HG03103 (cell line): ENCODE measurements around the gene PSMB9.

Experiments used
- ATAC-seq: cut with Tn5 transposase; IDR thresholded peaks from one replicate; pipeline ENCODE4 v1.9.1; 2021; ENCODE audit warnings: low read depth; ENCODE audit not compliant: unreplicated experiment

Gene PSMB9

GRCh38 chr6:32838114-32838958 lies 15.7 kb upstream of the PSMB9 start, which contains the start of gene TAP2:
Gene TAP2 (minus strand): TSS chr6:32838739. CDS start chr6:32838233, 506 bp downstream.
- peak; percentile 77 for ATAC-seq

DNA sequence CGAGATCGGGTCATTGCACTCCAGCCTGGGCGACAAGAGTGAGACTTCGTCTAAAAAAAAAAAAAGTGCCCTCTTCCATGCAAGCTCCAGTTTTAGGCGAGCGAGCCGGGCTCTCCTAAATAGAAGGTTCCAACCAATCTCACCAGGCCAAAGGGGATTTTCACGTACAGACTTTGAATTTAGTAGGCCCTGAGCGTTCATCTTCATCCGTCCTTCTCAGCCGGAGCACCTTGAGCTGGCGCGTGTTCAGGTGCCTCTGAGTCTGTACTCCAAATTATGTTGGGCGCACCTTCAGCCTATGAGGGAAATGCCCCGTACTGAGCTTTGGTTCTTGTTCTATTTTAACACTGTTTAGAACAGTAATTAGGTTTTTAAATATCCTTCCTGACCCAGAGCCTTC lies 14.6 kb upstream of the PSMB9 start:
- no peak for ATAC-seq

DNA sequence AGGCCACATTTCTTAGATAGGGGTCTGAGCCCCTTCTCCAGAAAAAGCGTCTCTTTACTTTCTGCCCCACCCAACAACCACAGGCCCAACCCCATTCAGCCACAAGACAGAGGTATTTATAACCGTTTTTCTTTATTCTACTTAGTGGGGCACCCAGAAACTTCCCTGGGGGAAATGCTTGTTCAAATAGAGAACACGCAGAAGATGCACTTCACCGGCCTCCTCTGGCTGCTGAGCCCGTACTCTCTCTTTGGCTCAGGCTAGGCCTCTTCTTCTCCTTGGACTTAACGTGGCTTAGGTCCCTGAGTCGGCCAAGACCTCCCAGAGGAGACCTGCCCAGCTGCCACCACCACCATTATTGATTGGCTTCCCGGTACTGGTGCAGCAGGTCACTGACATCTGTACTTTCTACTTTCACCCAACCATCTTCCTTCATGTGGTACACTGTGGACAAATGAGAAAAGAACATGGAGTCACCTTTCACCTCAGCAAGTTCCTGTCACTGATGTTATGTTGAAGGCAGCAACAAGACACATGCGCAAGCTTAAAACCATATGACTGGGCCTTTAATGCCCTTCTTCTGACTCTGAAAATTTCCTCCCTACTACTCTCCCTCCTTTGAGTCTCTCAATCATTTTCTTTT lies 13.3 kb upstream of the PSMB9 start:
- no peak for ATAC-seq

GRCh38 chr6:32842021-32842650 lies 11.9 kb upstream of the PSMB9 start:
- no peak for ATAC-seq

DNA sequence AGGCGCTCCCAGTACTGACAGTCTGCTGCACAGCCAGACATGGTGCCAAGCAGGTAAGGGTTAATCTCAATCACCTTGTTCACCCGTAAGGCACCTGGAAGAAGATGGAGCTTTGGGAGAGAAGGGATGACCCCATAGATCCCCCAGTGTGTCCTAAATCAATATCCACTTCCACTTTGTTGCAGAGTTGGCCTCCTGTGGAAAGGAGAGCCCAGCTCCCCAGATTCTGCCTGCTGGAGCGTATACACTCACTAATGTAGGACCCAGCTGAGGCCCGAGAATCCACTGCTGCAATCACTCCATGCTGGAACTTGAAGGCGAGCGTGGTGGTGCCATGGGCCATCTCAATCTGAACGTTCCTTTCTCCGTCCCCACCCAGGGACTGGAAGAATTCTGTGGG lies 11.3 kb upstream of the PSMB9 start:
- no peak for ATAC-seq

DNA sequence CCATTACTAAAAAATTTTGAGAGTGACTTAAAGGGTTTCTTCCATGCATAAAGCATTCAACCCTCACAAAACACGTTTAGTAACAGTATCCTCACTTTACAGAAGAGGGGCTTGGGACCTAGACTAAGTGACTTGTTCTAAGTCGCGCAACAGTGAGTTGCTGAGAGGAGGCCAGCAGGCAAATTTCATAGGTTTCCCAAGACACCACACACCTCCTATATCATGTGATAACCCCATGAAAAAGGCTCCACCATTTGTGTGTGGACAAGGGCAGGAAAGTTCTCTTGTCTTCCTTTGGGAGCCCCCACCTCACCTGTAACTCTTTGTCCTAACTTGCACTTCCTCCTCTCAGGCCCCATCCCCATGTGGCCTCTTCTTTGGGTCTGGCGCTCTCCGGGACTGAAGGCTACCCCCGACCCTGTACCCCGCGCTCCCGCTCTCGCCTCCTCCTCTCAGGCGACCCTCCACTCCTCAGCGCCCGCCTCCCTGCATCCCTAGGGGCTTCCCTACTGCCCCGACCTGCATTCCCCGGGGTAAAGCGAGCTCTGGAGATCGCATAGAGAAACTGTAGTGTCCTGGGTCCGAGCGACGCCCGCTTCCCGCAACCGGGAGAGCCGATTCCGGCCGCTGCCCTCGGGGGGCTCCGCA lies 10.5 kb upstream of the PSMB9 start:
- no peak for ATAC-seq

- peak; percentile 62 for ATAC-seq
These were observed 9.8 kb upstream of the PSMB9 start, which contains the start of gene PSMB8 for GRCh38 chr6:32843979-32844838. Gene PSMB8 (minus strand): TSS chr6:32844047. CDS start chr6:32843996, 51 bp downstream.

- no peak for ATAC-seq
These were observed 9.1 kb upstream of the PSMB9 start for GRCh38 chr6:32844839-32845383.

DNA sequence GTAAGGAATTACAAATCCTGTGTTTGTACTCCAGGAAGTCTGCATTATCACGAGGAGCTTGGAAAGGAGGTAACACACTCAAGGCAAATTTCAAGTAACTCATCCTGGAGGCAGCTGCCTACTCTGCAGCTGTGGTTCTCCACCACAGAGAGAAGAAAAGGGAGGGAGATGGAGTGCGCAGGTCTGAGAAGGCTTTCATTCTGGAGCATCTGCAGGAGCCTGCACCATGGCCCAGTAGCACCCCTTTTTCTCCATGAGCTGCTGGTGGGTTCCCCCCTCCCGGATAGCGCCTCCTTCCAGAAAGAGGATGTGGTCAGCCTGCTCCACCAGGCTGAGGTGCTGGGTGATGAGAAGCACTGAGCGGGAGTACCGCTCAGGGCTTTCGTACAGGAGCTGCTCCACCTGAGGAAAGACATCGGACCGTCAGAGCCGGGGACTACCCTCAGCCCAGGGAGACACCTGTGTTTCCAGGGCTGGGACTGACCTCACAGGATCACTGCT lies 8.6 kb upstream of the PSMB9 start:
- no peak for ATAC-seq

- no peak for ATAC-seq
These were observed 7.0 kb upstream of the PSMB9 start for GRCh38 chr6:32847004-32847403.

DNA sequence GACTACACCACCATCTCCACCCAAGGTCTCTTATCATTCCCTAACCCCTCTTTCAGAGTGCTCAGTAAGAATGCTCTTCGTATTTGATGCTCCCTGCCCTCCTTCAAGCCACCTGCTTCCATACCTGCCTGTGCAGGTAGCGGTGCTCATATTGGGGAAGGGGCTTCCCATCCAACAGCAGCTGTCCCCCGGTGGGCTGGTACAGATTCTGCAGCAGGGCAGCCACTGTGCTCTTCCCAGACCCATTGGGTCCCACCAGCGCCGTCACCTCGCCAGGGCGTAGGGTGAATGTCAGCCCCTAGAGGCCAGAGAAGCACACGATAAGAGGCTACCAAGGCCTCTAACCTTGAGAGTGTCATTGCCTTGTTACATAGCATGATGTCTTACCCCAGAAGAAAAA lies 6.2 kb upstream of the PSMB9 start:
- ATAC-seq, result no peak

DNA sequence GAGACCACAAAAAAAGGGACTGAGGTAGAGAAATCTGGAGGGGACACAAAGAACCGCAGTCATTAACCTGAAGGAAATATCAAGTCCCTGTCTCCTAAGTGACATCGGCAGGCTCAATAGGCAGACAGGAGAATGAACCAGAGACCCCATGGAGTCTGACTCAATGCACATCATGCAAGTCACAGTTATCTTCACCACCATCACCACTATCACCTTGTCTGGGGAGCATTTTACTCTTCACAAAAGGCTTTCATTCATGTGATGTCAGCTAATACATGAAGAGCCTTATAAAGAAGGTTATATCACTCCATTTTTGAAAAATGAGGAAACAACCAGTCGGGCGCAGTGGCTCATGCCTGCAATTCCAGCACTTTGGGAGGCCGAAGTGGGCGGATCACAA lies 4.9 kb upstream of the PSMB9 start:
- ATAC-seq, result no peak

DNA sequence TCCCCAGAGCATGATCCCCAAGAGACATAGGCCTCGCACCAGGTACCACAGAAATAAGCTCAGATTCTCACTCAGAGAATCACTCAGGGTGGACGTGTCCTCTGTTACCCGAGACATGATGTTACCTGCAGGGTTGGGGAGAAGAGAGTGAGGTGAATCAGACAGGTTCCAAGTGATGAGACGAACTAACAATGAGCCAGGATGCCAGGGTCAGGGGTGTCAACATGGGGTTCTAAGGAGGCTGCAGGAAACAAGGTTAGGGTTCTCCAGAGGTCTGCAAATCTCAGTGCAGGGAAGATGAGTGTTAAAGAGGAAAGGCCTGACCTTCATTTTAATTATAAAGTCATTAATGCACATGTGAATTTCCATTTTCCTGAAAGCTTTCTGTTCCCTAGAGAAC lies 3.0 kb upstream of the PSMB9 start:
- no peak for ATAC-seq

DNA sequence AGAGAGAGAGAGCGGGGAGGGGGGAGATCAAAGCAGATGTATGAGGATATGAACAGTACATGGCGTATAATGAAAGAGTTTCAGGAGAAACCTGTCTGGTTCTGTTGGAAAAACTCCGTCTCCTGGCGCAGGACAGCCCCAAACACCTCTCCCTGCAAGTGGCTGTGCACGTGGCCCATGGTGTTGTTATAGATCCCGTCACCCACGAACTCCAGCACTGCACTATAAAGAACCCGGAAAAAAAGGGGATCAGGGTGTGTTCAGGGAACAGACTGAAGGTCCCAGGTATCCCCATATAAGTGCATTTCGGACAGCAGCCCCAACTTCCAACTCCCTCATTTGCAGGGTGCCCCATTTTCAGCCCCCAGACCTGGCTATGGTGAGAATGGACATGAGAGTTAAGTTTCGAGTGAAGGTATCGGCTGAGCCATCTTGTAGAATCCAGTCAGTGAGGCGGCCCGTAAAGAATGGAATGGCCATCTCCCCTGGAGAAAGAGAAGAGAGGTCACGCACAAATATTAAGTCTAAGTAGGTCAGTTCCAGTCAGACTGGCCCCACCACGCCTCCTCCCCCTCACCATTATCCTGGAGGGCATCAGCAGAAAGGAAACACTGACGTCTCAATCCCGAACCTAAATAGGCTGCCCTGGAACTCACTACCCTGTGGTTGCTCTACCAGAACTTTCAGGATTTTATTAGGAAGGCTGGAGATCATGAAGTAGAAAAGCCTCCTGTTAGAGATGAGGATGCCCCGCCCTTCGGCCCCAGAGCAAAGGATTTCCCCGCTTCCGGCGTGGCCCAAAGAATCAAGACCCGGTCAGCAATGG lies 1.8 kb upstream of the PSMB9 start:
- no peak for ATAC-seq

DNA sequence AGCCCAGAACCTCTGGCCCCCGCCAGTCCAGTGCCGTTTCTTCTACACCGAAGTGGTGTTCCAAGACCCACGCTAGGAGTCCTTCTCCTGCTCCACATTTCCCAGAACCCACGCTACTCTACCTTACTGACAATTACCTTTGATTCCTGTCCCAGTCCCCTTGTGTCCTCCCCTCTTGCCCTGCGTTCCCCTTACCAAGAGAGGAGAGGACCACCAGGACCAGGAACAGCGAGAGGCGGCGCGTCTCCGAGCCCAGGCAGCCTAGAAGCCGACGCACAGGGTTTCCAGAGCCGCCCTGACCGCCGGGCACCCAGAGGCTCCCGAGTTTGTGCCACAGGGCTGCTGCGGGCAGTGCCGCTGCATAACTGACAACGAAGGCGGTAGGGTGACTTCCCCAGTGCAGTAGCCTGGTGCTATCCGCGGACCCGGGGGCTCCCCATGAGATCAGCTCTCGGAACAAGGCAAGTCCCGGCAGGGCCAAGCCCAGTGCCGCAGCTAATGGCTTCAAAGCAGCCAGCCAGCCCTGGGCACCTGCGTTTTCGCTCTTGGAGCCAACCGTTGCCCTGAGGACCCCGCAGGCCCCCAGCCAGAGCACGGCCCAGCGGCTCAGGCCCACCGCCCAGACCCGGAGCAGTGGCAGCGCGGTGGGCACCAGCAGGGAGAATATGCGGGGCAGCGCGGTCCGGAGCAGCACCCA lies 1.0 kb upstream of the PSMB9 start:
- no peak for ATAC-seq

DNA sequence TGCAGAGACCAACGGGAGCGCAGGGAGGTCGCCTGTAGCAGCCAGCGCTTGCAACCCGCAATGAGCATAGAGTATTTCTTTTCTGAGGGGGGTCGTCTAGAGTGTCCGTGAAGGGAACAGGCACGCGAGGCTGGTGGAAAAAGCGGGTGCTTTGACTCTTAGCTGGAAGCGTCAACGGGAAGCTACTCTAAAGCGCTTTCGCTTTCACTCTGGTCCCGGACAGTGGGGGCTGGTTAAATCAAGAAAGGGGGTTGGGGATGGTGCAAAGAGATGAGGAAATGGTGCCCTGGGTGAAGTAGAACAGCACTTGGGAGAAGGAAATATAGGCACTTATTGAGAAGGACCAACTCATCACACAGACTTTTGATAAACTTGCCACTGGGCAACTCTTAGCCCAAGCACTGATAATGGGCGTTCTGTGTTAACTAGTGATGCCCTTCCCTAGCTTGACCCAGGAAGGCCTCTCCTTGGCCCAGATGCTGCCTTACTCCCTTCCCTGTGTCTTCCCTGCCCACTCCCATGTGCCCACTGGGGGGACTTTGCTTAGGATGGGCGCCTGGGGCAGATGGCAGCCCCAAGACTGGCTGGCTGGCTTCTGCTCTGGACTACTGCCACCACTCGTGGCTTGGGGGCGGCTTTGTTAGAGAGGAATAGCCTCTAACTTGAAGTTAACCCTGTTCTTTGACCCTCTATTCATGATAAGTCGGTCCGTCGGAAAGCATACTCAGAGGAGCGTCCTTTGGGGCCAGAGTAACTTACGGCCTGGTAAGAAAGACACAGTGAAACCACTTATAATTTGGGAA lies 585 bp downstream of the PSMB9 start:
- ATAC-seq, result peak; percentile 10

DNA sequence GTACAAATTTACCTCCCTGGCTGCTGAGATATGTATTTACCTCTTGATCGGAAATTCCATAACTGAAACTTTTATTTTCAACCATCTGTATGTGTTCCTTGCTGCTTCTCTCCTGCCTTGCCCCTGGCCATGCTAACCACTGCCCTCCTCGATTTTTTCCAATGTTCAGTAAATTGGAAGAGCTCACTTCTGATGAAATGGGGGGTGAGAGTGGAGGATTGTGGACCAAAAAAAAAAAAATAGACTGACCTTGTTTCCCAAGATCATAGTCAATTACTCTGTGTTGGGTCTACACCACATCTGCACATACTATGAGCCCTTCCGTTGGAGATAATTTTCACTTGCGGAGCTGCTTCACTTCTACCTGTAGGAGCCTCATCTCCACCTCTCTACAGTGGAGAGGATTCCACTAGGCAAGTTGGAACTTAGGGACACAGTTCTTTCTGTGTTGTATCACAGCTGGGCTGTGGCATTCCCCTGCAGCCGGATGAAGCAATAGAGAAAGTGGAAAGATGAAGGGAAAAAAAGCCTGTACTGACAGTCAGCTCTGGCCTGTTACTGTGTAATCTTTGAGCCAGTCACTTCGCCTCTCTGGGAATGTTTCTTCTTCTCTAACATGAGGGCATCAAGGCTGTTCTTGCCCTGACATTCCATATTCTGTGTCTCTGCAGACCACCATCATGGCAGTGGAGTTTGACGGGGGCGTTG lies 1.6 kb downstream of the PSMB9 start:
- ATAC-seq, result no peak
